Psoas muscle (tissue), 8 donors: ENCODE measurements around the gene MORF4L1. TPM values are rescaled to one million over a fixed set of nuclear protein-coding genes. Genes with fewer than 3 reads are reported as not detected.

Source experiments
- ATAC-seq, 4 donors: fragments of 200-7000 bp; cut with Tn5 transposase; one replicate each; pipeline ENCODE4 v1.9.1; 2020; ENCODE audit warnings: moderate library complexity in 3 of 4, mild to moderate bottlenecking in 2 of 4
- DNase-seq, 2 donors: peaks; one replicate each; pipeline ENCODE4 v3.0.0-alpha.2; 2020
- H3K27ac ChIP-seq: fragments of 200-600 bp; one replicate; pipeline ENCODE4 v1.8.0; 2022
- H3K27me3 ChIP-seq, 3 donors: fragments of 200-600 bp in 1 of 3; one replicate each; pipeline versions ENCODE4 v1.6.1 to v1.8.0; 2013 to 2022; ENCODE audit warnings: low read length in 2 of 3, mild to moderate bottlenecking in 2 of 3, moderate library complexity in 1 of 3; ENCODE audit not compliant: insufficient read depth in 3 of 3
- H3K36me3 ChIP-seq, 2 donors: fragments of 200-600 bp in 1 of 2; one replicate each; pipeline versions ENCODE4 v1.6.1 to v1.8.0; 2013 to 2022; ENCODE audit warnings: low read depth in 1 of 2, mild to moderate bottlenecking in 1 of 2, moderate library complexity in 1 of 2; ENCODE audit not compliant: insufficient read depth in 1 of 2
- H3K4me1 ChIP-seq: fragments of 200-600 bp; one replicate; pipeline ENCODE4 v1.8.0; 2022
- H3K4me3 ChIP-seq: fragments of 200-600 bp; one replicate; pipeline ENCODE4 v1.8.0; 2022; ENCODE audit warnings: mild to moderate bottlenecking
- H3K9me3 ChIP-seq: fragments of 200-600 bp; one replicate; pipeline ENCODE4 v1.8.0; 2022
- WGBS, 3 donors: extraction: QIAGEN DNeasy Blood & Tissue Kit; methylation state at CpG; one replicate each; pipeline versions ENCODE4 v1.1.6 to v1.1.7; 2013; 5-methylcytosine and 5-hydroxymethylcytosine counted together
- intact Hi-C, 2 donors: fragments of 100-400 bp; cut with DNase I; formaldehyde crosslinking; loops; one replicate each; pipeline versions ENCODE4 v1.11.0 to v1.14.2; 2022
- long read RNA-seq, 2 donors: library from polyadenylated mRNA; unstranded; transcript quantifications; one replicate each; pipeline ENCODE4 v2.0.0, GENCODE V29; 2021
- polyA plus RNA-seq, 3 donors: library from polyadenylated mRNA; stranded (reverse); fragments of 200-250 nt; gene quantifications; one replicate each; pipeline ENCODE4 v1.2.3, GENCODE V29; 2013
- total RNA-seq, 4 donors: library from RNA; stranded (reverse); fragmentation: NEBNext Ultra II Directional in 2 of 4; extraction: Animal tissue kit (Norgen Biotek cat#: 25700) in 2 of 4; gene quantifications; one replicate each; pipeline versions ENCODE4 v1.2.1 to v1.2.4, GENCODE V29; 2021 to 2023
- TF ChIP-seq, protein P1 (sequence below): fragments of 200-600 bp; IDR thresholded peaks from one replicate; pipeline ENCODE4 v1.8.0; 2022; ENCODE audit warnings: antibody characterized with exemption
- donor health status: healthy with polysubstance abuse.
- donor health status: DM: no; HTN: no; CAD: no; lungs with moderate emphysema.
- donor health status: Bipolar disorder and iron deficiency.
- donor health status: healthy.
- donor health status: DM: yes; HTN: yes; CAD: no.
- donor health status: DM: no; HTN: no; CAD: no.
- donor health status: DM: no; HTN: no; CAD: no.
- donor health status: DM: yes; HTN: yes; CAD: no.

Gene MORF4L1, protein sequence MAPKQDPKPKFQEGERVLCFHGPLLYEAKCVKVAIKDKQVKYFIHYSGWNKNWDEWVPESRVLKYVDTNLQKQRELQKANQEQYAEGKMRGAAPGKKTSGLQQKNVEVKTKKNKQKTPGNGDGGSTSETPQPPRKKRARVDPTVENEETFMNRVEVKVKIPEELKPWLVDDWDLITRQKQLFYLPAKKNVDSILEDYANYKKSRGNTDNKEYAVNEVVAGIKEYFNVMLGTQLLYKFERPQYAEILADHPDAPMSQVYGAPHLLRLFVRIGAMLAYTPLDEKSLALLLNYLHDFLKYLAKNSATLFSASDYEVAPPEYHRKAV
- total RNA-seq (100 to 1,000 TPM; 262 to 357 (median 341) TPM), polyA plus RNA-seq (100 to 1,000 TPM; 288 to 679 (median 327) TPM)
- long read RNA-seq, donor 1, transcript MORF4L1-203 (12 exons, 1,880 nt): major isoform, 79 of 91 reads
- long read RNA-seq, donor 1, partial matches to known transcripts: 6 of 91 reads
- long read RNA-seq, donor 1, other reads (novel, unspliced or antisense): 2 of 91 reads
- long read RNA-seq, donor 2, transcript MORF4L1-203 (12 exons, 1,880 nt): major isoform, 196 of 223 reads
- long read RNA-seq, donor 2, partial matches to known transcripts: 19 of 223 reads
- long read RNA-seq, donor 2, other reads (novel, unspliced or antisense): 4 of 223 reads

DNA sequence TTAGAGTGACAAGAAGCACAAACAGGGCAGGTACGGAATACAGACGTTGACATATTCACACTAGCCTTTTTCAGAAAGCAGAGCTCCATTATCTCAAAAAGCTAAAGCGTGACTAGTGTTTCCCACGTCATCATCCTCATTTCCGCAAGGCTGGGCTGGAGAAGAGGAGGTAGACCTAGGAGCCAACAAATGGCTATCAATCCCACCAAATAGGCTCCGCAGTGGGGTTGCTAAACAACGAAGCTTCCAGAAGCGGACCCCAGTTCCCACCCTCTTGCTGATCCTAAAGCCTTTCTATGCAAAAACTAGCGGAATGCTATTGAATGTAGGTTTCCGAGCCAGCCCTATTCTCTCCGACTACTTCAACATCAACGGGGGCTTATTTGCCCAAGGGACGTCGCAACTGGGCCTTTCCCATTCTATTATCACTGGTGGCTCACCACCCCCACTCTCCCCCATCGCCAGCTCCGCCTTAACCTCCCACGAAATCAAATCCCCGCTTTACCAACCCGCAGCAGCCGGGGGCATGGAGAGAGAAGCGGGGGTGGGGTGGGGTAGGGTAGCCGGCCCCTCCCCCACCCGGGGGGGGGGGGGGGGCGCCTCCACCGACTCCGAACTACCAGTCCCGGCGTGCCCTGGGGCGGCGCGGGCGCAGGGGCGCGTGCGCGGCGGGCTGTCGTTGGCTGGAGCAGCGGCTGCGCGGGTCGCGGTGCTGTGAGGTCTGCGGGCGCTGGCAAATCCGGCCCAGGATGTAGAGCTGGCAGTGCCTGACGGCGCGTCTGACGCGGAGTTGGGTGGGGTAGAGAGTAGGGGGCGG lies at the start of gene MORF4L1:
MORF4L1 (plus strand) TSS at position 736 of the 817 bp plus-strand sequence. CDS start 128 bp downstream, outside the sequence.
- intact Hi-C loops: loop anchor here in 1 of 2 donors (10.0 kb wide), 1 partner anchor 108 kb away; no protein-coding TSS in a partner anchor
- Histone ChIP-seq H3K9me3 (no peaks in the 10 kb centered on the region), H3K36me3 (no peaks in the 10 kb centered on the region), H3K27me3 (no peaks in the 10 kb centered on the region), H3K4me1 (peaks cover 24% of the 10 kb centered on the region), H3K4me3 (peak within 1 kb of the TSS; percentile 84), H3K27ac (peak within 1 kb of the TSS; percentile 99)
- TF ChIP-seq, protein P1, sequence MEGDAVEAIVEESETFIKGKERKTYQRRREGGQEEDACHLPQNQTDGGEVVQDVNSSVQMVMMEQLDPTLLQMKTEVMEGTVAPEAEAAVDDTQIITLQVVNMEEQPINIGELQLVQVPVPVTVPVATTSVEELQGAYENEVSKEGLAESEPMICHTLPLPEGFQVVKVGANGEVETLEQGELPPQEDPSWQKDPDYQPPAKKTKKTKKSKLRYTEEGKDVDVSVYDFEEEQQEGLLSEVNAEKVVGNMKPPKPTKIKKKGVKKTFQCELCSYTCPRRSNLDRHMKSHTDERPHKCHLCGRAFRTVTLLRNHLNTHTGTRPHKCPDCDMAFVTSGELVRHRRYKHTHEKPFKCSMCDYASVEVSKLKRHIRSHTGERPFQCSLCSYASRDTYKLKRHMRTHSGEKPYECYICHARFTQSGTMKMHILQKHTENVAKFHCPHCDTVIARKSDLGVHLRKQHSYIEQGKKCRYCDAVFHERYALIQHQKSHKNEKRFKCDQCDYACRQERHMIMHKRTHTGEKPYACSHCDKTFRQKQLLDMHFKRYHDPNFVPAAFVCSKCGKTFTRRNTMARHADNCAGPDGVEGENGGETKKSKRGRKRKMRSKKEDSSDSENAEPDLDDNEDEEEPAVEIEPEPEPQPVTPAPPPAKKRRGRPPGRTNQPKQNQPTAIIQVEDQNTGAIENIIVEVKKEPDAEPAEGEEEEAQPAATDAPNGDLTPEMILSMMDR: no peak
- ATAC-seq (peak; percentile 94 to 97 (median 96)), DNase-seq (peak; percentile 97 to 98)
- 8 to 10% (median 10%) methylated on average over 45 to 51 of the region's 52 CpGs for WGBS, 3 donors

DNA sequence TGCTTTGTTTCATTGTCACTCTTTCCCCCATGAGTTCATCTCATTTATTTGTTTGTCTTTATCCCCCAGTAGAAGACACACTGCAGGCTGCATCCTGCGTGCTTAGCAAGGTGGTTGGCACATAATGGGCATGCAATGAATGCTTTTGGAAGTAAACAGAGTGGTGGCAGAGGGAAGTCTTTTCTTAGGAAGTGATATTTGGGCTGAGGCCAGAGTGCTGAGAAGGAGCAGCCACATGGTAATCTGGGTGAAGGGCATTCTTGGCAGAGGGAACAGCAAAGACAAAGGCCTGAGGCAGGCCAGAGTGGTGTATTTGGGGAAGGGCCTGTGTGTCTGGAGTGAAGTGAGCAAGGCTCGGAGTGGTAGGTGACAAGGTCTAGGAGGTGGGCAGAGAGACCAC lies 43.8 kb upstream of the MORF4L1 start:
- Histone ChIP-seq H3K4me1 (no peaks in the 10 kb centered on the region), H3K27me3 (peaks cover 0 to 14% (median 0%) of the 10 kb centered on the region in 3 donors), H3K9me3 (no peaks in the 10 kb centered on the region), H3K4me3 (no peak overlapping the region), H3K27ac (no peak overlapping the region), H3K36me3 (no peaks in the 10 kb centered on the region)
- intact Hi-C loops: no loop called here
- 67 to 72% (median 69%) methylated on average over 2 of the region's 2 CpGs for WGBS, 3 donors
- TF ChIP-seq, protein P1: no peak
- DNase-seq (no peak), ATAC-seq (no peak)

DNA sequence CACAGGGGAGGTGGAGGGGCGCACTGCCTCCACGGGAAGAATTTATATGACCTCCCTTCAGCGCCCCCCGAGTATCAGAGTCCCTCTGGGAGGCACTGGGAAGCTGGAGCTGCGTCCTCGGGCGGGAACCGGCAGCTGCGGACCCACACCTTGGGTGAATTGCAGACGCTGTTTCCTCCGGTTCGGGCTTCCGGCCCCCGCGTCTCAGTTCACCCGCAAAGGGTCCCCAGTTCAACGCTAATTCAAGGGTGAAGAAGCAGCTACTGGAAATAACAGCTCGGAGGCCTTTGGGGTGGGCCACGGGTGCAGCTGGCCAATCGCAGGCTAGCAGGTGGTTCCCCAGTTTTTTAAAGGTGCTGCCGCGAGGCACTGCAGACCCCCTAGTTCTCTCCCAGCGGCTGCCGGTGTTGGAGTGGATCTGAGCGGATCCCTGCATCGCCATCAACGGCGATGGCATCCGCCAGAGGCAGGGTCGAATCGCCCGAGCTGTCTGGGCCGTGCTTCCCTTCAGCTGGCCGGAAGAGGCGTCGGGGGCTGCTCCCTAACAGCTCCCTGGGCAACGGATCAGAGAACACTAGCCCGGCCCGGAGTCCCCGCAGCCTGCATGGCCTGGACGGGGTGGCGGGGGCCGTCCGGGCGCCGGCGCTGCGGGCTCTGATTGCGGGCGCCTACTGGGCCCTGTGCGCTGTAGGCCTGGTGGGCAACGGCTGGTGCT lies 42.0 kb upstream of the MORF4L1 start:
- intact Hi-C loops: no loop called here
- ATAC-seq (no peak), DNase-seq (no peak)
- TF ChIP-seq, protein P1: no peak
- Histone ChIP-seq H3K27ac (no peak overlapping the region), H3K4me3 (no peak overlapping the region), H3K4me1 (no peaks in the 10 kb centered on the region), H3K27me3 (peaks cover 0 to 14% (median 0%) of the 10 kb centered on the region in 3 donors), H3K36me3 (no peaks in the 10 kb centered on the region), H3K9me3 (no peaks in the 10 kb centered on the region)
- WGBS, 3 donors: 37 to 54% (median 50%) methylated on average over 46 to 52 of the region's 52 CpGs
